Measurements from ENCODE around the gene RIMKLA. TPM values are rescaled to one million over a fixed set of nuclear protein-coding genes. Genes with fewer than 3 reads are reported as not detected.

Gene RIMKLA, protein sequence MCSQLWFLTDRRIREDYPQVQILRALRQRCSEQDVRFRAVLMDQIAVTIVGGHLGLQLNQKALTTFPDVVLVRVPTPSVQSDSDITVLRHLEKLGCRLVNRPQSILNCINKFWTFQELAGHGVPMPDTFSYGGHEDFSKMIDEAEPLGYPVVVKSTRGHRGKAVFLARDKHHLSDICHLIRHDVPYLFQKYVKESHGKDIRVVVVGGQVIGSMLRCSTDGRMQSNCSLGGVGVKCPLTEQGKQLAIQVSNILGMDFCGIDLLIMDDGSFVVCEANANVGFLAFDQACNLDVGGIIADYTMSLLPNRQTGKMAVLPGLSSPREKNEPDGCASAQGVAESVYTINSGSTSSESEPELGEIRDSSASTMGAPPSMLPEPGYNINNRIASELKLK
- total RNA-seq: under 0.01 TPM in 1 of 2 replicates, not detected in the other

DNA sequence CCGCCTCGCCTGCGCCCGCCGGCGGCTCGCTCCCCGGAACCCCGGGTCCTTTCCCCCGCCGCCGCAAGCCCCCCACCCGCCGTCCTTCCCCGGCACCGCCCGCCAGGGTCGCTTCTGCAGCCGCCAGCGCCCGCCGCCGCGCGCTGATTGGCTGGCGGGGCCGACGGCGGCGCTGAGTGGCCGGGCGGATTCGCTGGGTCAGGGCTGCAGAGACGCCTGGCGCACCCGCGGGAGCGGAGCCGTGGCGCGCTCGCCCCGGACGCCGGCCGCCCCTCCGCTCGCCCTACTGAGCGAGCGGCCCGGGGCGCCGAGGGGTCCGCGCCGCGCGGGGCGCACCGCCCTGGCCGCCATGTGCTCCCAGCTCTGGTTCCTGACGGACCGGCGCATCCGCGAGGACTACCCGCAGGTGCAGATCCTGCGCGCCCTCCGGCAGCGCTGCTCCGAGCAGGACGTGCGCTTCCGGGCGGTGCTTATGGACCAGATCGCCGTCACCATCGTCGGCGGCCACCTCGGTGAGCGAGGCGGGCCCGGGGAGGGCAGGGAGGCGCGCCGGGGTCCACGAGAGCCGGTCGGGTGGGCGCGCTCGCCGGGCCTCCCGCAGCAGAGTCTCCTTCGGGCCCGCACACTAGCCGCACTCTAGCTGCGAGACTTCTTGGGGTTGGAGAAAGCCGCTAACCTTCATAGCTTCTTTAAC, at the start of gene RIMKLA:
Gene RIMKLA, plus strand, starts transcription at position 207 of the 694 bp plus-strand sequence. Its CDS starts 143 bp downstream, at position 350.

DNA sequence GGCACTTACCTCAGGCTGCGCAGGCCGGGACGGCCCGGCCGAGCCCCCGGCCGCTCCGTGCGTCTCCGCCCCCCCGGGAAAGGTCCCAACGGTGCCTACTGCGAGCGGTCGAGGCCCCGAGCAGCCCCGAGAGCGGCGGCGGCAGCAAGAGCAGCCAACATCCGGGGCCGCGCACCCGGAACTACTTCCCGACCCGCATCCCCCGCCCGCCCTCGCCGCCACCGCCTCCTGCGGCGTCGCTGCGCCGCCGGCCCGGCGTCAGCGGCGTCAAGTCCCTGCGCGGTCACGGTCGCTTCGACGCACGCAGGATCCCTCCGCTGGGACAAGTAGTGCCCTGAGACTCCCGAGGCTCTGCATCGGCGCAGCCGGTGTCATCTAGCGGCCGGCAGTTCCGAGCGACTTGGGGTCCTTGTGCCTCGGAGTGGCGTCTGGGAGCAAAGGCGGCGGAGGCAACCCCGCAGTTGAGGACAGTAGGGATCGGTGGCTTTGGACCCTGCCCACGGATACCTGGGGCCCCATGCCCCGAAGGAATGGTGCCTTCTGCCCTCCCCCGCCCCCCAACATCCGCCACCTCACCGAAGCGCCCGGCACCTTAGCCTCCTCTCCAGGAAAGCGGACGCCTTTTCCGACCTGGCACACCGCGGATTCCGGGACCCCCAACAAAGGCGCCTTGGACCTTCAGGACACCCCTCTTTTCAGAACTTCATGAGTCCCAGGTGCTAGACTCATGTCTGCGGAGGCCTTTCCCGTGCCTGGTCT, 45.4 kb upstream of the RIMKLA start, which contains the start of gene FOXJ3:
Gene FOXJ3, minus strand, starts transcription at position 186 of the 759 bp plus-strand sequence. CDS start 24,142 bp downstream, outside the sequence.

DNA sequence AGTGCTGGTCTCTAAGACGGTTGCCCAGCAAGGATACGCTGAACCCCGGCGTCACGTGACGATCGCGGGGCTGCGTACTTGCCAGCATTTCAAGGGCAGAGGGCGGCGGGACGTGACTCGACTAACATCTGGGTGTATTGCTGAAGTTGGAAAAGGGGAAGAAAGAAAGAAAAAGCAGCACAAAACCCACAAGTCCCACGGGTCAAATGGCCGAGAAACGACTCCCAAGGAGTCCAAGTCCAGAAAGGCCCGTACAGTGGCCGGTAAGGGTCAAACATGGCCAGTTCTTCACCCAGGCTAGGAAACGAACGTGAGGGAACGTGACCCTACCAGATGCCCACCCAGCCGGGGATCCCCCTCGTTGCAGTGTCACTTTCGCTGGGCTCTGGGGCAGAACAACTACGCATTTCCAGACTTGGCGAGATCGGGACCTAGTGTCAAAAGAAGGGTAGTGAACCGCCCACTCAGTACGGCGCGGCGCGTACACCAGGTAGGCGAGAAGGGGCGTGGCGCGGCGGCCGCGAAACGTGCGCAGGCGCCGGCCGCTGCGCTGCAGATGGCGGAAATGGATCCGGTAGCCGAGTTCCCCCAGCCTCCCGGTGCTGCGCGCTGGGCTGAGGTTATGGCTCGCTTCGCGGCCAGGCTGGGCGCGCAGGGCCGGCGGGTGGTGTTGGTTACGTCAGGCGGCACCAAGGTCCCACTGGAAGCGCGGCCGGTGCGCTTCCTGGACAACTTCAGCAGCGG, 75.6 kb downstream of the RIMKLA start, which contains the start of the genes PPCS and ZMYND12:
Gene PPCS, plus strand, starts transcription at position 534 of the 744 bp plus-strand sequence. Its CDS starts 23 bp downstream, at position 557.
Gene ZMYND12, minus strand, starts transcription at position 13 of the 744 bp plus-strand sequence. CDS start 25 bp downstream, outside the sequence.

DNA sequence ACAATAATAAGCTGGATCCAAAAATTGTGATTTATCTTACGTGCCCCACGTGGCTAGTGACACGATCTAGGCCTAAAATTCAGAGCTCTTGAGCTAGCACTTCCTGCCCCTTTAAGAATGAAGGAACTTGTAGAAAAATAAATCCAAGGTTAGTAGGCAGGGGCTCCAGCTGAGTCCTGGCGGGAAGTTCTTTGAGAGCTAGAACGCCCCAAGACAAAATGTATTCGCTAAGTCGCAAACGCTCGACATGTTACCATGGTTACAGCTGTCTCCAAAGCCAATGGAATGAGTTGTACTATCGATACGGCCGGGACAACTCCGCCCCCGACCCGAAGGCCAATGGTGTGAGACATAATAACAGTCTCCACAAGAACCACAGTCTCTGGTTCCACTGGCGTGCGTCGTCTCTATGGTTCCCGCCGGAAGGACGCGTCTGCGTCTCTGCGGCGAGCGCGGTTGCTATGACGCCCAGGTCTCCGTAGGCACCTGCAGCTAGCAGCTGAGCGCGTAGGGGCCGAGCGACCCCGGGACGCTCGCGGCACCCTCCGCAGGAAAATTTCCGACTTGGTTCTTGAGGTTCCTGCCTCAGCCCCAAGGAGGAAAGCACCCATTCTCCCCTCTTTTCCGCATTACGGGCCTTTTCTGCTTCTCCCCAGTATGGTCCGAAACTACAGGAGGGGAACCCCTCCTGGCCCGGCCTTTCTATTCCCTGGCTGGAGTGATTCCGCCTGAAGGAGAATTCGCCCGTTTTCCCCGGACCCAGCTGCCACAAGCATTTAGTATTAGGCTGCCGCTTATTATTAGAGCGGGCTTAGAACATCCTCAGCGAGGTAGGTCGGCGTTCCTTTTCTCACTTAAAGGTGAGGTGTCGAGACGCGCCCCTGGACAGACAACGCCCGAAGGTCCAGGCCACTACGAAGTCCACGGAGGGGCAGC, 82.5 kb downstream of the RIMKLA start, which contains the start of gene CCDC30:
Gene CCDC30, plus strand, starts transcription at position 459 of the 936 bp plus-strand sequence. CDS start 17,266 bp downstream, outside the sequence.

Other genes with a start within 250 kb of the RIMKLA start
- not detected in 2 replicates for gene GUCA2B, start 227.4 kb upstream of the RIMKLA start, total RNA-seq
- gene GUCA2A, start 216.0 kb upstream of the RIMKLA start, total RNA-seq: not detected in 2 replicates
- gene FOXJ3, start 45.6 kb upstream of the RIMKLA start, total RNA-seq: 6.4 and 15.0 TPM in 2 replicates
- gene ZMYND12, start 75.2 kb downstream of the RIMKLA start, total RNA-seq: 1.4 and 2.2 TPM in 2 replicates
- 17.7 and 36.9 TPM in 2 replicates for gene PPCS, start 75.8 kb downstream of the RIMKLA start, total RNA-seq
- gene CCDC30, start 82.5 kb downstream of the RIMKLA start, total RNA-seq: 0.86 and 0.95 TPM in 2 replicates